HL-60/S4 (cell line): Measurements from ENCODE around the gene GMDS.

ENCODE experiments used
- in situ Hi-C: fragments of 300-500 bp; cut with MboI; formaldehyde crosslinking; loops from 2 replicates; pipeline ENCODE4 v1.14.3; 2022; ENCODE audit warnings: low sequenced_read_pairs

GMDS gene

GRCh38 chr6:1735239-1735803 lies 510.1 kb downstream of the GMDS start:
- in situ Hi-C loops = no loop called here

GRCh38 chr6:1730882-1731281 lies 514.5 kb downstream of the GMDS start:
- in situ Hi-C loops = no loop called here

- in situ Hi-C loops = no loop called here
These were observed 515.7 kb downstream of the GMDS start for GRCh38 chr6:1729750-1730140.

GRCh38 chr6:1729133-1729749 lies 516.2 kb downstream of the GMDS start:
- in situ Hi-C loops = no loop called here

GRCh38 chr6:1726341-1726768 lies 519.0 kb downstream of the GMDS start:
- in situ Hi-C loops = no loop called here

- in situ Hi-C loops = no loop called here
These were observed 520.8 kb downstream of the GMDS start for GRCh38 chr6:1724616-1725015.

- in situ Hi-C loops = no loop called here
These were observed 521.3 kb downstream of the GMDS start for GRCh38 chr6:1724124-1724523.

GRCh38 chr6:1722801-1723200 lies 522.6 kb downstream of the GMDS start:
- in situ Hi-C loops = no loop called here

GRCh38 chr6:1720620-1721322 lies 524.6 kb downstream of the GMDS start:
- in situ Hi-C loops = no loop called here

GRCh38 chr6:1719922-1720321 lies 525.5 kb downstream of the GMDS start:
- in situ Hi-C loops = no loop called here

- in situ Hi-C loops = no loop called here
These were observed 528.5 kb downstream of the GMDS start for GRCh38 chr6:1716868-1717267.

GRCh38 chr6:1716396-1716795 lies 529.0 kb downstream of the GMDS start:
- in situ Hi-C loops = no loop called here

GRCh38 chr6:1715336-1715735 lies 530.1 kb downstream of the GMDS start:
- in situ Hi-C loops = no loop called here

- in situ Hi-C loops = no loop called here
These were observed 530.8 kb downstream of the GMDS start for GRCh38 chr6:1714654-1715053.

- in situ Hi-C loops = no loop called here
These were observed 532.3 kb downstream of the GMDS start for GRCh38 chr6:1713016-1713600.

GRCh38 chr6:1712451-1712850 lies 533.0 kb downstream of the GMDS start:
- in situ Hi-C loops = no loop called here

- in situ Hi-C loops = no loop called here
These were observed 534.3 kb downstream of the GMDS start for GRCh38 chr6:1711136-1711535.

GRCh38 chr6:1709234-1709641 lies 536.2 kb downstream of the GMDS start:
- in situ Hi-C loops = no loop called here

- in situ Hi-C loops = no loop called here
These were observed 536.6 kb downstream of the GMDS start for GRCh38 chr6:1708820-1709219.

- in situ Hi-C loops = no loop called here
These were observed 537.3 kb downstream of the GMDS start for GRCh38 chr6:1708122-1708521.

GRCh38 chr6:1705630-1706029 lies 539.8 kb downstream of the GMDS start:
- in situ Hi-C loops = no loop called here

GRCh38 chr6:1705183-1705582 lies 540.2 kb downstream of the GMDS start:
- in situ Hi-C loops = no loop called here
